HepG2 (cell line): ENCODE data around the gene STYK1. TPM values are rescaled to one million over a fixed set of nuclear protein-coding genes. Genes with fewer than 3 reads are reported as not detected.

Experiments used
- ATF7 ChIP-seq, 2 experiments: fragments of 450-650 bp in 1 of 2; sonication (generic) in 1 of 2; formaldehyde crosslinking in 1 of 2; IDR thresholded peaks; 2 replicates each; pipeline versions ENCODE4 v1.4.0 to v1.6.1; 2016 to 2020; ENCODE audit warnings: antibody characterized with exemption in 1 of 2, mild to moderate bottlenecking in 1 of 2, missing genetic modification reagents in 1 of 2
- BATF2 ChIP-seq: sonication (generic); formaldehyde crosslinking; IDR thresholded peaks from 2 replicates; pipeline ENCODE4 v1.8.0; 2022; ENCODE audit warnings: mild to moderate bottlenecking, missing genetic modification reagents, moderate library complexity
- BCL6 ChIP-seq: IDR thresholded peaks from 2 replicates; pipeline ENCODE4 v1.6.1; 2016; ENCODE audit warnings: missing genetic modification reagents, missing compliant biosample characterization
- BRCA1 ChIP-seq: sonication (generic); formaldehyde crosslinking; IDR thresholded peaks from 2 replicates; pipeline ENCODE4 v1.4.0; 2020; ENCODE audit warnings: missing genetic modification reagents
- CENPT ChIP-seq: sonication (generic); formaldehyde crosslinking; IDR thresholded peaks from 2 replicates; pipeline ENCODE4 v1.8.0; 2022; ENCODE audit warnings: low read depth, mild to moderate bottlenecking, moderate library complexity, missing genetic modification reagents
- FOSL1 ChIP-seq: sonication (generic); formaldehyde crosslinking; IDR thresholded peaks from 2 replicates; pipeline ENCODE4 v1.9.0; 2021; ENCODE audit warnings: missing genetic modification reagents, borderline replicate concordance
- HOXA5 ChIP-seq: sonication (generic); formaldehyde crosslinking; IDR thresholded peaks from 2 replicates; pipeline ENCODE4 v1.4.0; 2020; ENCODE audit warnings: missing genetic modification reagents
- IRX3 ChIP-seq: sonication (generic); formaldehyde crosslinking; IDR thresholded peaks from 2 replicates; pipeline ENCODE4 v1.8.1; 2023; ENCODE audit warnings: mild to moderate bottlenecking, low read depth, missing genetic modification reagents, borderline replicate concordance
- ISL2 ChIP-seq: sonication (generic); formaldehyde crosslinking; IDR thresholded peaks from 2 replicates; pipeline ENCODE4 v1.5.0; 2020; ENCODE audit warnings: missing genetic modification reagents
- KAT8 ChIP-seq: IDR thresholded peaks from 2 replicates; pipeline ENCODE4 v1.6.1; 2016; ENCODE audit warnings: missing genetic modification reagents, missing compliant biosample characterization
- KMT2B ChIP-seq: IDR thresholded peaks from 2 replicates; pipeline ENCODE4 v1.6.1; 2016; ENCODE audit warnings: missing genetic modification reagents, missing compliant biosample characterization
- MBNL3 ChIP-seq: fragments of 250-450 bp; sonication (Bioruptor Pico); conservative IDR thresholded peaks from 2 replicates; pipeline ENCODE4 v1.8.0; 2022; ENCODE audit warnings: mild to moderate bottlenecking, inconsistent platforms
- MXI1 ChIP-seq: IDR thresholded peaks from 3 replicates; pipeline ENCODE4 v1.6.1; 2012; ENCODE audit warnings: low read depth, low read length, inconsistent platforms, borderline replicate concordance
- NFKB2 ChIP-seq: sonication (generic); formaldehyde crosslinking; IDR thresholded peaks from 2 replicates; pipeline ENCODE4 v1.4.0; 2020; ENCODE audit warnings: missing genetic modification reagents, borderline replicate concordance
- PRDM15 ChIP-seq: sonication (generic); formaldehyde crosslinking; IDR thresholded peaks from 2 replicates; pipeline ENCODE4 v1.4.0; 2020; ENCODE audit warnings: missing genetic modification reagents
- RBFOX2 ChIP-seq: fragments of 200-400 bp; formaldehyde crosslinking; IDR thresholded peaks from 2 replicates; pipeline ENCODE4 v1.6.1; 2017; ENCODE audit warnings: low read depth, mild to moderate bottlenecking, low read length
- TCF12 ChIP-seq, 2 experiments: fragments of 450-650 bp in 1 of 2; sonication (generic) in 1 of 2; formaldehyde crosslinking in 1 of 2; IDR thresholded peaks; 2 replicates each; pipeline versions ENCODE4 v1.6.1 to v1.8.0; 2017 to 2022; ENCODE audit warnings: antibody characterized with exemption in 1 of 2, mild to moderate bottlenecking in 1 of 2, missing genetic modification reagents in 1 of 2, moderate library complexity in 1 of 2
- ZFP1 ChIP-seq: IDR thresholded peaks from 2 replicates; pipeline ENCODE4 v1.6.1; 2016
- ZFP36 ChIP-seq: fragments of 150-350 bp; IDR thresholded peaks from 2 replicates; pipeline ENCODE4 v1.6.1; 2018; ENCODE audit warnings: borderline replicate concordance, low read length, low read depth; ENCODE audit not compliant: partially characterized antibody
- ZFP37 ChIP-seq: sonication (generic); formaldehyde crosslinking; IDR thresholded peaks from 2 replicates; pipeline ENCODE4 v1.4.0; 2020; ENCODE audit warnings: missing genetic modification reagents, borderline replicate concordance
- ZFYVE20 ChIP-seq: sonication (generic); formaldehyde crosslinking; IDR thresholded peaks from 2 replicates; pipeline ENCODE4 v1.8.0; 2023; ENCODE audit warnings: low read depth, mild to moderate bottlenecking, moderate library complexity, missing genetic modification reagents, borderline replicate concordance
- ZNF496 ChIP-seq: sonication (generic); formaldehyde crosslinking; IDR thresholded peaks from 2 replicates; pipeline ENCODE4 v1.8.1; 2023; ENCODE audit warnings: mild to moderate bottlenecking, moderate library complexity, missing genetic modification reagents; ENCODE audit not compliant: insufficient replicate concordance
- polyA plus RNA-seq, 8 experiments: library from polyadenylated mRNA; depleted of rRNA in 3 of 8; stranded (reverse) in 7 of 8; unstranded in 1 of 8; fragments of >200 nt; fragmentation: Illumina TruSeq in 4 of 8; extraction: Trizol in 4 of 8; gene quantifications; 2 replicates each; pipeline versions ENCODE4 v1.2.1 to v1.2.3, GENCODE V29; 2011 to 2016; ENCODE audit warnings: low read depth in 4 of 8, missing spikeins in 1 of 8, mixed read lengths in 1 of 8; ENCODE audit not compliant: insufficient read depth in 1 of 8
- total RNA-seq, 5 experiments: library from RNA; depleted of rRNA; stranded (reverse); fragments of >200 nt; fragmentation: Illumina TruSeq; extraction: Trizol; gene quantifications; 2 replicates each; pipeline ENCODE4 v1.2.3, GENCODE V29; 2016; ENCODE audit warnings: low read depth in 1 of 5
- TF ChIP-seq, protein P1 (sequence below): IDR thresholded peaks from 2 replicates; pipeline ENCODE4 v1.6.1; 2016; ENCODE audit warnings: low read depth, control low read depth

The STYK1 gene
- total and polyA plus RNA-seq, 2 of the 13 experiments (the other 11 are each of a cell fraction or from before 2014, with no cell fraction given): not detected

DNA sequence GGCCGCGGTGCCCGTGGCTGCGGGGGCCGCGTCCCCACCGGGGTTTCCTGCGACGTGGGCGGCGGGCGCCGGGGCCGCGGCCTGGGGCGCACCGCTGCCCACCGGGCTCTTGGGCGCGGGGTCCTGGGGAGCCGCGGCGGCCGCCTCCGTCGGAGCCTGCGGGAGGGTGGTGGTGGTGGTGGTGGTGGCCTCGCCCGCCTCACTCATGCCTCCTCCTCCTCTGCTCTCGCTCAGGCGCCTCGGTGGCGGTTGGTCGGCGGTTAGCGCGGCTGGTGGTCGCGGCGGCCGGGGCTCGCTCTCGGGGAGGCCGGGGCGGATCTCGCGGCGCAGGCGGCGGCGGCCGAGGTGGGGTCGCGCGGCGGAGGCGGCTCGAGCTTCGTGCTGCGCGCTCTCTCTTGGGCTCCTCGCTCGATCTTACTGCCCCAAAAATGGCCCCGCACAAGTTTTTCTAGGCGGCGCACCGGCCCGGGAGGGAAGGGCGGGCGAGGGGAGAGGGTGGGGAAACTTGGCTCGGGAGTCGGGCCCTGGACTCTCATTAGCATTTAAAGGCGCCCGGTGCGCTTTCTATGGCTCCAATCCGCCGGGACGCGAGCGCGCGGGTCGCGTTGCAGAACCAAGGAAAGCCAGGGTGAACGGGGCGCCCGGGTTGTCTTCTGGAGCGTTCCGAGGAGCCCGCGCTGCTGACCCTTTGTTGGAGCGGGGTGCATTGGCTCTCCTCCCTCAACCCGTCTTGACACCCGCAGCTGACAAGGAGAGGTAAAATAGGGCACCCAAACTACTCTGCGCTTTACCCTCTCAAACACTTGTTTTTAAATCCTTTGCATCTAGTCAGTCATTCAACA lies 49.3 kb upstream of the STYK1 start, which contains the start of gene YBX3 (continued):
- peak; percentile 87; the same call in 1 of the 2 replicates for TF ChIP-seq PRDM15
- TF ChIP-seq RBFOX2: peak; percentile 79
- TF ChIP-seq CENPT (CRISPR knock-in tag): no peak
- TF ChIP-seq HOXA5 (CRISPR knock-in tag): peak; percentile 33; the same call in 1 of the 2 replicates
- peak; percentile 10; the same call in 1 of the 3 replicates for TF ChIP-seq MXI1
- TF ChIP-seq BATF2 (CRISPR knock-in tag): no peak
- peak; percentile 42; the same call in 1 of the 2 replicates for TF ChIP-seq KAT8 (CRISPR knock-in tag)
- no peak for TF ChIP-seq ZNF496 (CRISPR knock-in tag)
- TF ChIP-seq NFKB2 (CRISPR knock-in tag): 0 out of 2 replicates have a peak, but pooled peaks have one; percentile 34
- no peak for TF ChIP-seq ZFP1 (CRISPR knock-in tag)
- TF ChIP-seq ZFYVE20: peak; percentile 49; the same call in 1 of the 2 replicates
- TF ChIP-seq, protein P1, sequence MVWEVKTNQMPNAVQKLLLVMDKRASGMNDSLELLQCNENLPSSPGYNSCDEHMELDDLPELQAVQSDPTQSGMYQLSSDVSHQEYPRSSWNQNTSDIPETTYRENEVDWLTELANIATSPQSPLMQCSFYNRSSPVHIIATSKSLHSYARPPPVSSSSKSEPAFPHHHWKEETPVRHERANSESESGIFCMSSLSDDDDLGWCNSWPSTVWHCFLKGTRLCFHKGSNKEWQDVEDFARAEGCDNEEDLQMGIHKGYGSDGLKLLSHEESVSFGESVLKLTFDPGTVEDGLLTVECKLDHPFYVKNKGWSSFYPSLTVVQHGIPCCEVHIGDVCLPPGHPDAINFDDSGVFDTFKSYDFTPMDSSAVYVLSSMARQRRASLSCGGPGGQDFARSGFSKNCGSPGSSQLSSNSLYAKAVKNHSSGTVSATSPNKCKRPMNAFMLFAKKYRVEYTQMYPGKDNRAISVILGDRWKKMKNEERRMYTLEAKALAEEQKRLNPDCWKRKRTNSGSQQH (CRISPR knock-in tag): no peak
- TF ChIP-seq BCL6 (CRISPR knock-in tag): 0 out of 2 replicates have a peak, but pooled peaks have one; percentile 17
- TF ChIP-seq KMT2B (CRISPR knock-in tag): 0 out of 2 replicates have a peak, but pooled peaks have one; percentile 35
- no peak for TF ChIP-seq ATF7 (IDR thresholded peaks at IDR 0.05)
- no peak for TF ChIP-seq ATF7 (CRISPR knock-in tag; IDR thresholded peaks at IDR 0.05)
- TF ChIP-seq TCF12 (IDR thresholded peaks at IDR 0.05): no peak
- 0 out of 2 replicates have a peak, but pooled peaks have one; percentile 14 for TF ChIP-seq TCF12 (CRISPR knock-in tag; IDR thresholded peaks at IDR 0.05)
- no peak for TF ChIP-seq ZFP37 (CRISPR knock-in tag)
- TF ChIP-seq IRX3: 0 out of 2 replicates have a peak, but pooled peaks have one; percentile 34
- 0 out of 2 replicates have a peak, but pooled peaks have one; percentile 33 for TF ChIP-seq ISL2 (CRISPR knock-in tag)
- no peak for TF ChIP-seq FOSL1 (CRISPR knock-in tag)
- no peak for TF ChIP-seq MBNL3 (CRISPR knock-in tag)
- no peak for TF ChIP-seq ZFP36
- no peak for TF ChIP-seq BRCA1
